GM21786 (cell line): Measurements from ENCODE around the gene ERG.

Source experiments
- ATAC-seq: cut with Tn5 transposase; IDR thresholded peaks from one replicate; pipeline ENCODE4 v1.9.1; 2021; ENCODE audit not compliant: unreplicated experiment

Gene ERG

DNA sequence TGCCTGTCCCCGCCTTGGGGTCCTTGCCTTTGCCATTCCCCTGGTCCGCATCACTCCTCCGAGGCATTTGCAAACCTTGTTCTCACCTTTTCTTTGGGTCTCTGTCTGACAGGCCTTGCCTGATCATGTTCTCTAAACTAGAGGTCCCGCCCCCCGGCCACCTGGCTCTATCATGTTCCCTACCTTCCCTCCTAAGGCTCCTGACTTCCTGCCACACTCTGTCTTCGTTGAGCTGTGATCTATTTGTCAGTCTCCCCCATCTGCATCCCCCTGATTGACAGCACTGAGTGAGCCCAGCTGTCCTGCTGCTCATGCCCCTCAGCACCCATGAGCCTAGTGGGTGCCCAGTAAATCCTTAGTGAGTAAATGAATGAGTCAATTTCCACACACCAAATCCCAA, 22.8 kb downstream of the ERG start:
- no peak for ATAC-seq

DNA sequence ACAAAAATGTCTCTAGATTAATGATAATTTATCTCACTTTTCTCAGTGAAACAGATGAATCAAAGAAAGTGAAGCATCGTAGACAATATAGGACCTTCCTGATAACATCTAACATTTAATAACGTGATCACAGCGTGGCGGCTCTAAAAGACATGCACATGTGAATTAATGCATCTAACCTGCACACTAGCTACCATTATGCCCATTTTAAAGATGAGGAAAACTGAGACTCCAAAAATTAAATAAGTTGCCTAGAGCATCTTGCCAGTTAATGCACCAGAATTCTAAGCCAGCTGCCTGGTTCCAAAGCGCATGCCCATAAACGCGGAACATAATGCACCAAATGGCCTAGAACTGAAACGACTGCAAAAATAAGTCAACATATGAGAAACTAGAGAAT, 23.5 kb downstream of the ERG start:
- no peak for ATAC-seq

DNA sequence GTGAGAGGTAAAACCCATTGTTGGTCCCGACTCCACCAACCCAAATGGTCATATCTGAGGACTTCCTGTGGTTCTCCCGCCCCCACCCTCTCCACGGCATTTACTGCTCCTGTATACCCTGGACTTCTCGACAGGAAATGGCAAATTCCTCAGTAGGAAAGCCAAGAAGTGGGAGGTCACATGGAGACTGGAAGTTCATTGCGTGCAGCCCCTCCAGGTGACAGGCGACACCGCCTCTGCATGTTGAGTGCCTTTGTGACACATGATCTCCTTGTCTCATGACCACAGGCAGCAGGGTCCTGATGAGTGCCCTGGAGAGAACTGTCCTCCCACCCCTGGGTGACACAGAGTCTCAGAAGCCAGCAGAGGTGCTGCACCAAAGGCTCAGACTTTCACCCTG, 24.2 kb downstream of the ERG start:
- ATAC-seq: no peak

DNA sequence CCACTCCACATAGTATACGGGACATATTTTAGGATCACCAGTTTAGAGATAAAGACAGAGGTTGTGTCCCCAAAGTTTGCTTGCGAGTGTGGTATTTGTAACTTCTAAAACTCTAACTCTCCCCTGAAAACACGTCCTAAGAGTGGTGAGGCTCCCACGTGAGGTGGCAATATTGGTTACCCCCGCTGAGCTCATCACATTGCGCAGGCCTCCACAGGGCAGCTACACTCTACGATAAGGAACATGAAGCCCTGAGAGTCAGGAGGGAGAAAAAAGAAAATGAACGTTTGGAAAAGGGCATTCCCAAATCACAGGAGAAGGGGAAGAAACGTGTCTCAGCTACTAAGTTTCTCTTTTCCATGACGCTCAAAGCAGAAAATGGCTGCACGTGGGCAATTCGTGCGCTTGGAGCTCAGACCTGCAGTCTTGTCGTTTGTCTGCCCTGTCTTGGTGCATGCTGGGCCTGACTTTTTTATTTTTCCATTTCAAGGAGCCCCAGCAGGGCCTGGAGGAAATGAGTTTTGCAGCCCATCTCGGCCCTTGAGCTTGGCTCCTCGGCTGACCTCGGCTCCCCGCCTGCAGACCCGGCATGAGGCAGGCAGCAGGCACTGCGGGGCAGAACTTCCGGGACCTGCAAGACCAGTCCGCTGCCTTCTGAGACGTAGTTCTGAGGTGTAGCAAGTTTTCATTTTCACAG, 25.7 kb downstream of the ERG start:
- ATAC-seq: no peak

DNA sequence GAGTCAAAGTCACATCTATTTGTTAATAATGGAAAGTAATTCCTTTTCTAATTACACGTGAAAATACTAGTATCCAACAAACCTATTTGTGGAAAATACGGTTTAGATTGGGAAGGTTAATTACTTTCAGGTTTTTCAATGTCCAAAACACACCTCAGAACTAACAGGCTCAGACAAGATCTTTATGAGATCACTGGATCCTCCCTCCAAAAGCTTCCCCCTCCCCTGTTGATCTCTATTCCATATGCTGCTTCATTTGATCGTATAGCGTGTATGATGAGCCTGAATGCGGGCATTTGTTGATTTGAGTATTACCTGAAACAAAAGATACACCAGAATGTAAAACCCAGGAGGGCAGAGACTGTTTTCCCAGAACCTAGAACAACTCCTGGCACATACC, 26.5 kb downstream of the ERG start:
- ATAC-seq: no peak

DNA sequence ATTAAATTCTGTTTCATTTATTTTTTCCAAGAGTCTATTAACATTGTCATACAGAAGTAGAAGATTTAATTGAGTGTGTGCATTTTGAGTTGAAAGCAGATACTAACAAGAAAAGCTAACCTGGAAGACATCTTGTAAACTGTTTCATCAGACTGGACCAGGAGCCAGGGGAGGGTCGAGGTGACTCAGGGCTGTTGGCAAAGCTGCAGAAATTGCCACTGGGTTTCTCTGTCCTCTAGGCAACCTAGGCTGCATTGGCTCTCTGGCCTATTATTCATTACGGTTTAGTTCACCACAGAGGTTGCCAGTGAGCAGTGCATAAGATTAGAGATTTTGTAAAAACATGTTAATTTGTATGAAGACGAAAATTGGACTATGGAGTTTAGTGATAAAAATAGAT, 27.5 kb downstream of the ERG start:
- no peak for ATAC-seq

DNA sequence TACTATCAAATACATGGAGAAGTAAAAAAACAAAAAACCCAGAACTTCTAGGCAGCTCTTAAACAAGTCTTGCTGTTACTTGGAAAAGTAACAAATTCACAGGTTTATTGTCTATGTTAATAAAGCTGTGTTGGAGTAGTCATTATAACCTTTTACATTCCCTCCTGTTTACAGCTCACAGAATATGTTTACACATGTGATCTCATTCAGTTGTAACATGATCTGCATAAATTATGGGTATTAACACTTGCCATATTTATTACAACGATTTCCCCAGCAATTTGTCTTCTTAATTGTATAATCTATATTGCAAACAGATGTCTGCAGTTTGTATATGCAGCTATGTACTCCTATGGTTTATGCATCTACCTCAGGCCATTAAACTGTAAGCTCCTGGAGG, 28.6 kb downstream of the ERG start:
- ATAC-seq: no peak

DNA sequence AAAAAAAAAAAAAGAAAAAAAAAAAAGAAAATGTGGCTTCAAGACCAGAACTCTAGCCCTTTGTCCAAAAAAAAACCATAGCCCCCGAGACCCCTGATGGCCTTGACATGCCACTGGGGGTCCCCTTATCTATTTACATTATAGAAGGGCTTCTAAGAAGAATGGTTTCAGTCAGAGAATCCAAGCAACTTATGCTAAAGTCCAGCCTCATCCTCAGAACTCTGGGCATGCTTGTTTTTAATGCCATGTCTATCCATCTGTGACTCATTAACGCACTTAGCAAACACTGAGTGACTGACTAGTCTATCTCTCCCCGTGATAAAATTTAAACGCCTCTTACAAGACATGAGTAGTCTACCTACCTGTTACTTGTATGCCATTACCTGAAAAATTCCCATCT, 29.3 kb downstream of the ERG start:
- no peak for ATAC-seq

DNA sequence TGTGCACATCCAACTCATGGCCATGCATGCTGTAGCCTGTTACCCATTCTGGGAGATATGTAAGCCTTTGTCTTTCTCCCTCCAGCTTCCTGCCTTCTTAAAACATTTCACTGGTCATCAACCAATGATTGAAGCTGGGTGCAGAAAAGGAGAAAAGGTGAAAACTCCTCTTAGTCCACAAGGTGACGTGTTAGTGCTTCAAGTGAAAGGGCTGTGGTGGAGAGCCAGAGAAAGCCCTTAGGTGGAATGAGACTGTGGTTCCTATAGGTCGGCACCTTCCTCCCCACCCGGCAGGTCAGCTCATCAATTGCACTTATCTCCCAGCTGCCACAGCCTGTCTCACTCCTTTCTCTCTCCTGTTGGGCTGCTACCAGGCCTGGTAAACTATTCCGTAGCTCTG, 30.4 kb downstream of the ERG start:
- no peak for ATAC-seq

DNA sequence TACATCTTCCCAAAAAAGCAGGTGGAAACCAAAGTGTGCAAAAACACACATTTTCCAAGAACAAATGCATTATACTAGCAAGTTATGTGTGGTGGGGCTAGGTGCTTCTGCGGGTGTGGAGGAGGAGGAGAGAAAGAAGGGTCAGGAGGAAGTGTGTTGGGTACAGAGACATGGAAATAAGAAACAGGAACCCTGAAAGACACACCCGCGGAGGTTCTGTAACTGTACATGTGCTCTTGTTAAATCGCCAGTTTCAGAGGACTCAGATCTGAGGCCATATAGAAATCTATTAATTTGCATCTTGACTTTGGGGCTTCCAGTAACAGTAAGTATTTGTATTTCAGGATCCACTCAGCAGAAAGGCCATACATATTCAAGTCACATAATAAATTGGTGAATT, 30.9 kb downstream of the ERG start:
- ATAC-seq: no peak

DNA sequence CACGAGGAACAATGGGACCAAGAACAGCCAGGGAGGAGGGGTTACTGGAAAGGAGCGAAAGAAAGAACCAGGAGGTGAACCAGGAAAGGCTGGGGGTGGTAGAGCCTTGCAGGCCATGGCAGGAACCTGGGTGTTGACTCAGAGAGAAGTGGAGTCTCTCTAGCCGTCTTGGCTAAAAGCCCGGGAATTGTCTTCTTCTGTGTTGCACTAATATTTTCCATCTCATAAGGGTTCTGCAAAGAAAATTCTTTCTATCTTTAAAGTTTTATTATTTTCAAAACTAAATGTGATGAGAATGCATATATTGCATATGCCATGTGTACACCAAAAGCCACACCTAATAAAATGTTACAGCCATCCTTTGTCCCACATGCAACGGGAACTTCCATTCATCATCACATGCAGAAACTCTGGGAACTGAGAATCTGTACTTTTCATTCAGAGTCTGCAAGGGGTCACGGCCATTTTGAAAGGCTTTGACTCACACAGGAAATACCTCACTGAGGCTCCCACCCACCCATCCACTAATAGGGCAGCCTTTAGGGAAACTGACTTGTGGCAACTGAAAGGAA, 38.0 kb downstream of the ERG start:
- no peak for ATAC-seq

DNA sequence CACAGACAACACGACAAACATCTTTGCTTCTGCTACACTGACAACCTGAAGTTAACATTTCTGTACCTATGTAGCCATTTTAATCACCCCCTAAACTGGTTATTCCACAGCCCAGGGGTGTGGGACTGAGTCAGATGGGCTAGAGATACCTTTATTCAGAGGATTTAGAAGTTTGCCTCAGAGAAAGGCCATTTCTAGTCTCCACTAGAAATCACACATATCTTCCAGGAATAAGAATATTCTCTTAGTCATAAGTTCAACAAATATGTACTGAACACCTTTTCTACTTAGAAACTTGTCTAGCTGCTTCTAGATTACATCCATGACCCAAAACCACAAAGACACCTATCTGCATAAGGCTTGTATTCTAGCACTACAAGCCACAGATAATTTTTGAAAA, 38.8 kb downstream of the ERG start:
- no peak for ATAC-seq

DNA sequence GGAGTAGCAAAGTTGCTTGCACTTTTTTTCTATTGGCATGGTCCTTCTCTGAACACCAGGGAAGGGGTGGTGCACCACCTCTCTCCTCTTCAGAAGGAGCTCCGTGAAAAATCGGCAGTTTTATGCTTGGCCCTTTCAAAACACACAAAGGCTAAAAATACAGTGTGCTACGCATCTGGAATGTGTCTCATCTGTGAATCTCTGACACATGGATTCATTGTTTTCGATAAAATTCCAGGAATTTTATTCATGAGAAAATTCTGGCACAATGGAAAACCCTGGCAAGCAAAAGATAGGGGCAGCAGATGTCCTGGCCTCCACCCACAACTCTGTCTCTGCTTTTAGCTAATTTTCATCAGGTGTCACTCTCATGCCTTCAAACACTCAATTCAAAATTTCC, 42.9 kb downstream of the ERG start:
- no peak for ATAC-seq

DNA sequence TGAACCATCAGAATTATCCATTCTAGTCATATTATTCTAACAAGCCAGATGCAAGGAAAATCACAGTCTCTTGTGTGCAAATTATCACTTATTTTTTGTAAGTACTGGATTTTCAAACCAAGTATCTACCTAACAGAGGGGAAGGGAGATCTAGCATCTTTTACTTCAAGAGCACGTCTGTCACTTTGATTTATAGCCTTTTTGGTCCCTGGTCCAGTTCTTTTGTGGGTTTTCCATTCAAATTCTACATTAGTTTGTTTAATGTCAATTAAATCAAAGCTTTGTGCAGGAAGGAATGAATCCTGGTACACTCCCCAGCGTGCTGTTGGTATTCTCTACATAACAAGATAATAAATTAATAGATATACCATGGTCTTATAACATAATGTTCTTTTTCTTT, 43.6 kb downstream of the ERG start:
- no peak for ATAC-seq

DNA sequence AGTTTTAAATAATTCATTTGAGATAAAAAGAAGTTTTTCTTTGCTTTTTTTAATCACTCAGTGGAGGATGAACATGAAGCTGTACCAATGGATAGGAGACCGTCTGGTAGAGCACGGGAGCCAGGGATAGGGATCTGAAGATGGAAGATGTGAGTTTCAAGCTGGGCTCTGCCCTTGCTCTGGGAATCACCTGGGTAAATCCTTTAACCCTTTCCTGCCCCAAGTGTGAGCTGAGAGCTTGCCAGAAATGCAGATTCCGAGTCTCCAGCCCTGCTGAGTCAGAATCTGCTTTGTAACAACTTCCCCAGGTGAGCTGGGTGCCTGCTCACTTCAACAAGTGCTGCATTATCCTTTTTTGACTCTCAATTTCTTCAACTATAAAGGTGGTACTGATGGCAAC, 44.1 kb downstream of the ERG start:
- ATAC-seq: no peak

DNA sequence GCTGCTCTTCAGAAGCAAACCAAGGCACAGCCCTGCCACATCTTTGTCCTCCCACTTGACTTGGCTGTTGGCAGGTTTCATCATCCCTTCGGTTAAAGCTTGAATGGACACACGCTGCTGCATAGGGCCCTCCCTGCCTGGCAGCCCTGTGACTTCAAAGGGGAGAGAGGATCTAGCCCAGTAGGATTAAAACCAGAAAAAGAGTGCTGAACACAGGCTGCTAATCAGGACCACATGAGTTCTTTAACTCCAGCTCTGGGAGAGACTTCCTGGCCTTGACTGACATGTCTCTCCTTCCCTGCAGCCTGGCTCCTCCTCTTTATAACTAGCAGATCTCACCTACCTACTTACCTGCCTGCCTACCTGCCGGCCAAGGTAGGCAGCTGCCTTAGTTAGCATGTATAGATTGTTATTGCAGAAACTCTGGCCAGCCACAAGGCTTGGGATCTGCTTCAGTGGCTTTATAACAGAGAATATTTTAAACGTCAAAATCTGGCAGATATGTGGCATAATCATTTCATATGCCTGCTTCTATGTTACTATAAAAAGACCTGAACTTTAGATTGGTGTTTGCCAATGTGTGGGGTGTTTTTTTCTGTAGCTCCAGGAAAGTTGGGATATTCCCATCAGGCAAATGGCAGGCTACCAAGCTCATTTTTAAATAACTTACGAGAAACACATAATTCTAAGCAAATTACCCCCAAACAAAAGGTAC, 49.4 kb downstream of the ERG start:
- no peak for ATAC-seq

DNA sequence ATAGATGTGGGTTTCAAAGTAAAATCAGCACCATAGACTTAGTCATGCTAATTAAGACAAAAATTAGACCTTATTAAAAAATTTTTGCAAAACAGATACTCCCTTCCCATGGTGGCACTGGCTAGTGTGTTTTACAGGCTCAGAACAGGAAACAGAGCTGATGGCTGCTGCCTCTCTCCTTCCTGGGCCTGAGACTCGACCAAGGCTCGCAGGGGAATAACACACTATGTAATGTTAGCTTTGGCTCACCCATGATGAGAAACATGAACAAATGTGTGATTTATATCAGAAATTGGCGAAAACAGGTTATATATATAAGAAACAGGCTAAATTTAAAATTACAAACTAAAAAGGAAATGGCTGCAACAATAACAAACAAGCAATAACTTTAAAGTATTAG, 50.7 kb downstream of the ERG start:
- no peak for ATAC-seq

DNA sequence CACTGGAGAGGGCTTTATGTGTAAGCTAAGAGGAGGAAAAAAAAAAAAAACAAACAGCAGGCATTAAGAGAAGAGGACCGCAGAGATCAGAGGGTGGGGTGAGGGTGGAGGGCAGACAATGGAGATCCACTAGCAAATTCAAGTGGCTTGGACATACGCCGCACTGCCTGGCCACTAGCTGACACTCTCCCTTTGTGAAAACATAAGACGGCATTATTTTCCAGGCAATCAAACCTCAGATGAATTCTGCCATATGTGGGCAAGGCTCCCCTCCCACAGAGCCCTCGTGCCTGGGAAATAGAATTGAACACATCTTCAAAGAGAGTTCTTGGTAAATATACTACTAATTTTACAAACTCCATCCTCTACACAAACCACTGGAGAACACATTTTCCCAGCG, 53.6 kb downstream of the ERG start:
- ATAC-seq: no peak

DNA sequence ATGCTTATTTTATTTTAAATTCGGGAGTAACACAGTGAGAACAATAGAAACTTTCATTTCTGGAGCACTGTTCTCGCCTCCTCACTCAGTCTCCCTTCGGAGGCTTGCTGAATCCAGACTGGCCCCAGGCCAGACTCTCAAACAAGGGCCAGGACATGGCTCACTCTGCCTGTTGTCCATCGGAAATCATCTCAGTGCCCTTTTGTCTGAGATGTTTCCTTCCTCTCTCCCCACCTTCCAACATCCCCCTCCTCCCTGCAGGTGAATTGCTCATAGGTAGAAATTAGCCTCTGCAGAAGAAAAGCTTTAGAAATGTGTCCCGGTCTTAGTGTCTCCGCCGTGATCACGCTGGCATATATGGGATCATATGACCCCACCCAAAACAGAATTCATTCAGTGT, 55.2 kb downstream of the ERG start:
- ATAC-seq: no peak

DNA sequence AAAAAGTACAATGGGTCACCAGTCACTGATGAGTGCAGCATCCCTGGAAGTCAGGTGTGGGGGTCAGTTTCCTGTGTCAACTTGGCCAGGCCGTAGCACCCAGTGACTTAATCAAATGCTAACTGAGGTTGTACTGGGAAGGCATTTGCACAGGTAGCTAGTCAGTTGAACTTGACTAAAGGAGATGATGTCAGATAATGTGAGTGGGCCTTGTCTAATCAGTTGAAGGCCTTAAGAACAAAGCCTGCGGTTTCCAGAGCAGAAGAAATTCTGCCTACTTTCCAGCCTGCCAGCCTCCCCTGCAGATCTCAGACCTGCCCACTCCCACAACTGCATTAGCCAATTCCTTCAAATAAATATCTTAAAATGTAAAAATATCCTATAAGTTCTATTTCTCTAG, 57.1 kb downstream of the ERG start:
- ATAC-seq: no peak

DNA sequence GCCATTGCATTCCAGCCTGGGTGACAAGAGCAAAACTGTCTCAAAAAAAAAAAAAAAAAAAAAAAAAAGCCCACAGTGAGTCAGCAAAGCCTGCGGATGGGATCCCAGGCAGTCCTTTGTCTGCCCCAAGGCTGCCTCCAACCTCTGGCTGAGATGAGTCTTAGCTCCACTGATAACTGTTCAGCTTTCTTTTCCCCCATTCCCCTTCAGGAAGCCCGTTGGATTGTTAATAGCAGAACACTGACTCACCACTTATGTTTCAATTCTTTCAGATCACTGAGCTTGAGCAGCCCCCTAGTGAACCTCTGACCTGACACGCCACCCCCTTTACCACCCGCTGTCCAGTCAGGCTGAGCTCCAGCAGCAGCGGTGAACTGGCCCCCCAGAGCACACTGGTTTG, 57.5 kb downstream of the ERG start:
- no peak for ATAC-seq

DNA sequence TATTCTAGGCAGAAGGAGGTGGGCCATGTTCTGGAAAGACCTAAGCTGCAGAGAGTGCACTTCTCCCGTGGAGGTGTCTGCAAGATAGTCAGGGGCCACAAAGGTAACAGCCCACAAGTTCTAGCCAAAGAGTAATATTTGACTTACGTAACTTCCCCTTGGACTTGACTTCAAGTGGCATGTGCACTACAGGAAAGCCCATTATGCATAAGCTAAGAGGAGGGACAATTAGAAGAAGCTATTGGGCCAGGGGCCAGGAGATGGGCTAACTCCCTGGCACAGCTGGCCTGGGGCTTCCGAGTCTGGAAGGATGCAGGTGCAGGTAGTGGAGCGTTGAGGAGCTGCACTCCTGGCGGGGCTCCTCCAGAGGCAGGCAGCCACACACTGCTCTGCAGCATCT, 58.3 kb downstream of the ERG start:
- ATAC-seq: no peak

DNA sequence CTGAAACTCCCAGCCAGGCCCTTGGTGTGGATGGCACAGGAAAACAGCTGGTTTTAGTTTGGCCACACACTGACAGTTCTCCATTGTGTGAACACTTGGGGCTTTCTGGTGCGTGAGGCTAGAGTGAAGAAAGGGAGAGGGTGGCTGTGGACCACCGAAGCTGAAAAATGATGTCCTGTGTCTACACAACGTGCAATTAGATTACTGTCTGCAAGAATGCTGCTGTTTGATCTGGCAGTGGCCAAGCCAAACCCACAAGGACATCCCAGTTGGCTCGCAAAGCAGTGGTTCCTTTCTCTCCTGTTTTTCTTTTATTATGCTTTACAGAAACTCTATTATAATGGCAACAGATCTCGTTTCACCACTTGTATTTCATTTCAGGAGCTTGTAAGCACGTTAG, 58.9 kb downstream of the ERG start:
- ATAC-seq: no peak
